ENCODE data around the gene MRGPRD. TPM values are rescaled to one million over a fixed set of nuclear protein-coding genes. Genes with fewer than 3 reads are reported as not detected.

MRGPRD gene
- total and polyA plus RNA-seq, 10 of the 15 experiments (the other 5 are each of a cell fraction or from before 2014, with no cell fraction given): not detected

- TF ChIP-seq PAX5 (IDR thresholded peaks at IDR 0.05; ENCODE audit: borderline replicate concordance, low read depth, low read length) (no peak), TAF1 (IDR thresholded peaks at IDR 0.05; ENCODE audit: borderline replicate concordance, low read depth, low read length) (no peak), ATF7 (IDR thresholded peaks at IDR 0.05; ENCODE audit: low read depth) (no peak), GATAD2B (conservative IDR thresholded peaks at IDR 0.05; ENCODE audit: low read depth) (no peak), NFXL1 (IDR thresholded peaks at IDR 0.05; ENCODE audit: borderline replicate concordance) (no peak), CBFB (IDR thresholded peaks at IDR 0.05; ENCODE audit: low read depth) (no peak), TBL1XR1 (IDR thresholded peaks at IDR 0.05; ENCODE audit: low read depth, low read length) (no peak), STAT3 (IDR thresholded peaks at IDR 0.05; ENCODE audit: low read depth, low read length) (no peak), NR2F1 (conservative IDR thresholded peaks at IDR 0.05) (no peak), RB1 (IDR thresholded peaks at IDR 0.05; ENCODE audit: borderline replicate concordance) (no peak)
- TF ChIP-seq, protein P1, sequence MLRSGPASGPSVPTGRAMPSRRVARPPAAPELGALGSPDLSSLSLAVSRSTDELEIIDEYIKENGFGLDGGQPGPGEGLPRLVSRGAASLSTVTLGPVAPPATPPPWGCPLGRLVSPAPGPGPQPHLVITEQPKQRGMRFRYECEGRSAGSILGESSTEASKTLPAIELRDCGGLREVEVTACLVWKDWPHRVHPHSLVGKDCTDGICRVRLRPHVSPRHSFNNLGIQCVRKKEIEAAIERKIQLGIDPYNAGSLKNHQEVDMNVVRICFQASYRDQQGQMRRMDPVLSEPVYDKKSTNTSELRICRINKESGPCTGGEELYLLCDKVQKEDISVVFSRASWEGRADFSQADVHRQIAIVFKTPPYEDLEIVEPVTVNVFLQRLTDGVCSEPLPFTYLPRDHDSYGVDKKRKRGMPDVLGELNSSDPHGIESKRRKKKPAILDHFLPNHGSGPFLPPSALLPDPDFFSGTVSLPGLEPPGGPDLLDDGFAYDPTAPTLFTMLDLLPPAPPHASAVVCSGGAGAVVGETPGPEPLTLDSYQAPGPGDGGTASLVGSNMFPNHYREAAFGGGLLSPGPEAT (IDR thresholded peaks at IDR 0.05; ENCODE audit: low read depth): no peak
- TF ChIP-seq, protein P2, sequence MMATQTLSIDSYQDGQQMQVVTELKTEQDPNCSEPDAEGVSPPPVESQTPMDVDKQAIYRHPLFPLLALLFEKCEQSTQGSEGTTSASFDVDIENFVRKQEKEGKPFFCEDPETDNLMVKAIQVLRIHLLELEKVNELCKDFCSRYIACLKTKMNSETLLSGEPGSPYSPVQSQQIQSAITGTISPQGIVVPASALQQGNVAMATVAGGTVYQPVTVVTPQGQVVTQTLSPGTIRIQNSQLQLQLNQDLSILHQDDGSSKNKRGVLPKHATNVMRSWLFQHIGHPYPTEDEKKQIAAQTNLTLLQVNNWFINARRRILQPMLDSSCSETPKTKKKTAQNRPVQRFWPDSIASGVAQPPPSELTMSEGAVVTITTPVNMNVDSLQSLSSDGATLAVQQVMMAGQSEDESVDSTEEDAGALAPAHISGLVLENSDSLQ (IDR thresholded peaks at IDR 0.05): no peak
- Histone ChIP-seq H3K79me2 (ENCODE audit: control insufficient read depth, insufficient read depth, low read length) (no peaks in the 10 kb centered on the region), H3K27ac (ENCODE audit: control insufficient read depth, insufficient read depth) (no peak overlapping the region), H4K20me1 (ENCODE audit: control insufficient read depth, insufficient read depth) (no peaks in the 10 kb centered on the region), H3K4me3 (no peak overlapping the region), H3K4me2 (ENCODE audit: control insufficient read depth, insufficient read depth) (no peak overlapping the region), H3K4me1 (ENCODE audit: control insufficient read depth, insufficient read depth, low read length) (peaks cover 5% of the 10 kb centered on the region), H3K9ac (ENCODE audit: control insufficient read depth, insufficient read depth, low read length) (no peak overlapping the region), H3K27me3 (replicated peaks in 1 of 2; ENCODE audit: control insufficient read depth in 2 of 2, insufficient read depth in 2 of 2, low read length in 1 of 2) (no peaks in the 10 kb centered on the region), H3K36me3 (ENCODE audit: control insufficient read depth in 2 of 2, insufficient read depth in 2 of 2, low read length in 1 of 2) (no peaks in the 10 kb centered on the region), H3K9me3 (replicated peaks; ENCODE audit: control insufficient read depth, insufficient read depth, low read length) (no peaks in the 10 kb centered on the region), H2AFZ (ENCODE audit: control insufficient read depth, low read depth, low read length) (no peak overlapping the region)
- CTCF ChIA-PET: interaction anchor here (0.6 kb wide), 1 partner anchor 12 kb away, joined by 3 read pairs; no protein-coding TSS in a partner anchor
- POLR2A ChIA-PET: no interaction called here
- DNase-seq (ENCODE audit: low read depth, low spot score): no peak
- RAD21 ChIA-PET (ENCODE audit: unreplicated experiment): no interaction called here
- SMC1A ChIA-PET (ENCODE audit: uncharacterized antibody, unreplicated experiment): interaction anchor here (0.6 kb wide), 1 partner anchor 939 kb away, joined by 3 read pairs; no protein-coding TSS in a partner anchor
- FAIRE-seq: no peak
- no TSS peak for BruUV-seq (replicated peaks)
- in situ Hi-C loops (cut with MboI): no loop called here
- intact Hi-C loops (cut with micrococcal nuclease; ENCODE audit: unreplicated experiment): no loop called here
- no peak for ATAC-seq
- 28% methylated on average over 10 of the region's 10 CpGs for WGBS (ENCODE audit: insufficient coverage, insufficient replicate concordance, low lambda C conversion rate, missing lambda C conversion rate)
Measured at GRCh38 chr11:69022260-69022659, 41.5 kb upstream of the MRGPRD start.

Data from GM12878 (cell line).